ENCODE measurements around the gene ALDOB. TPM values are rescaled to one million over a fixed set of nuclear protein-coding genes. Genes with fewer than 3 reads are reported as not detected.

ALDOB gene
- total RNA-seq, 6 experiments from 2014 or later, result not detected

- peaks cover 13% of the 10 kb centered on the region for H3K36me3 Mint-ChIP-seq (ENCODE audit: low read depth)
- peaks cover 66% of the 10 kb centered on the region for H3K4me1 Mint-ChIP-seq (ENCODE audit: low read depth)
- H3K4me3 Mint-ChIP-seq, result no peak overlapping the region
- DNase-seq, result no peak
- H3K27ac Mint-ChIP-seq, result no peak overlapping the region
- H3K27me3 Mint-ChIP-seq (ENCODE audit: insufficient read depth), result no peaks in the 10 kb centered on the region; the same call in 1 of the 2 replicates
- 0 out of 2 replicates have a peak, but pooled peaks have one; percentile 14 for TF ChIP-seq CTCF (IDR thresholded peaks at IDR 0.05)
- H3K9me3 Mint-ChIP-seq, result no peaks in the 10 kb centered on the region
Observed at GRCh38 chr9:101478906-101479305, 43.3 kb upstream of the ALDOB start.

- H3K27me3 Mint-ChIP-seq (ENCODE audit: insufficient read depth), result no peaks in the 10 kb centered on the region; the same call in 1 of the 2 replicates
- peaks cover 17% of the 10 kb centered on the region for H3K36me3 Mint-ChIP-seq (ENCODE audit: low read depth)
- H3K9me3 Mint-ChIP-seq, result no peaks in the 10 kb centered on the region
- peaks cover 64% of the 10 kb centered on the region for H3K4me1 Mint-ChIP-seq (ENCODE audit: low read depth)
- H3K4me3 Mint-ChIP-seq, result no peak overlapping the region
- no peak for DNase-seq
- peak; percentile 40 for TF ChIP-seq CTCF (IDR thresholded peaks at IDR 0.05)
- no peak overlapping the region for H3K27ac Mint-ChIP-seq
Observed at GRCh38 chr9:101478444-101478843, 42.9 kb upstream of the ALDOB start.

DNA sequence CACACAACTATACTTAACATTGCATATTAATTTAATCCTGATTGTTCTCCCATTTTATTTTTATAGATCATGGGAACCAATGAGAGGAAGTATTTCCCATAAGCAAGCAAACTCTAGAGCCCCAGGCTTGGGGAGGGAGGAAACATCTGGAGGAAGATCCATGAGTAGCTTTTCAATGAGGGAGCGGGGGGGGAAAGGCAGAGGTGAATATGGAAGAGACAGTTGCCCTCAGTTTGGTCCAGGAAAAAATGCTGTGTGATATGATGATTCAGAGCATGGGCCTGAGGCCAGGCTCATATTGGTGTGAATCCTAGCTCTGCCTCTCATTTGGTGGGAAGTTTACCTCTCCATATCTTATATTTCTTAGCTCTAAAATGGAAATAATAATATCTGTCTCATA is 42.2 kb upstream of the ALDOB start:
- Mint-ChIP-seq H3K27me3 (ENCODE audit: insufficient read depth) (no peaks in the 10 kb centered on the region; the same call in 1 of the 2 replicates), H3K4me1 (ENCODE audit: low read depth) (peaks cover 59% of the 10 kb centered on the region), H3K36me3 (ENCODE audit: low read depth) (peaks cover 21% of the 10 kb centered on the region), H3K4me3 (no peak overlapping the region), H3K9me3 (no peaks in the 10 kb centered on the region), H3K27ac (no peak overlapping the region)
- peak; percentile 19 for DNase-seq
- no peak for TF ChIP-seq CTCF (IDR thresholded peaks at IDR 0.05)

DNA sequence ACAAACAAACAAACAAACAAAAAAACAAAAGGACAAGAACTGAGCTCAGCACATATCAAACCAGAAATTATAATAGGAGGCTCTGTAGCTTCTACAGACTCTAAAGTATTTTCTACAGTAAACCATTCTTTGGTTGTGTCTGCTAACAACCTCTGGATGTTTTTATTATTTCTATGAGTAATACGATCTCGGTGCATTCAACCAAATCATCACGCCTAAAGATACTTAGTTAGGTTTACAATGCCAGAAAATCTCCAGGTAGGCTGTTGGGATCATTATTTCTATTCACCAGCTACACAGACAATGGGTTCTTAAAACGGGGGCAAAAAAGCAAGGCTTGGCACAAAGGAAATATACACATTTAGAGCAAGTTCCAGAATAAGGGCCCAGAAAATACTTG is 41.6 kb upstream of the ALDOB start:
- peak overlapping the region; percentile 34 for H3K27ac Mint-ChIP-seq
- peaks cover 54% of the 10 kb centered on the region for H3K4me1 Mint-ChIP-seq (ENCODE audit: low read depth)
- peaks cover 26% of the 10 kb centered on the region for H3K36me3 Mint-ChIP-seq (ENCODE audit: low read depth)
- peak; percentile 35 for DNase-seq
- H3K27me3 Mint-ChIP-seq (ENCODE audit: insufficient read depth), result no peaks in the 10 kb centered on the region; the same call in none of the 2 replicates
- TF ChIP-seq CTCF (IDR thresholded peaks at IDR 0.05), result no peak
- H3K4me3 Mint-ChIP-seq, result no peak overlapping the region
- H3K9me3 Mint-ChIP-seq, result no peaks in the 10 kb centered on the region

DNA sequence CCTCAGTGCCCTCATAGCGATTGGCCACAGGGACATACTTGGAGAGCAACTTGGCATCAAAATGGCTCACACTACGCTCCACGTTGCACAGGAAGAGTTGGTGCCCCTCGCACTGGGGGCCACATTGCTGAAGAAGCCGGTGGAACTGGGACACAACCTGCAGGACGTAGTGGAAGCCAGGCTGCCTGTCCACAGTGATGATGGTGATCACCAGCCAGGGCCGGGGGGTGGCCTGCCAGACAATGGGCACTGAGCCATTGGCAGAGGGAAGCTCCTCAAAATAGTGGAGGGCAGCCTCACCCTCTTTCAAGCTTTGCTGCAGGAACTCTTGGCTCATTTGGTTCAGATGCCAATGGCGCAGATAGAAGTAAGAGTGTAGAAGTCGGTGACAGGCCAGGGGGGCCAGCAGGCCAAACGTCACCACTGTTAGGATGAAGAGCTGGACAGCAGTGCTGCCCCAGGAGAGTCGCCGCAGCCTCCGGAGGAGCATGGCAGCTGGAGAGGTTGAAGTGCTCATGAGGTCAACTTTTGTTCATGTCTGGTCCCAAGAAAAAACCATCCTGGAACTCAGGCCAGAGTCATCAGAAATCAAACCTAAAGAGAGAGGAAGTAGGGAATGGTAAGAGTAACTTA is 41.1 kb upstream of the ALDOB start:
- H3K27ac Mint-ChIP-seq, result peak overlapping the region; percentile 34
- H3K4me3 Mint-ChIP-seq, result no peak overlapping the region
- no peaks in the 10 kb centered on the region for H3K9me3 Mint-ChIP-seq
- H3K36me3 Mint-ChIP-seq (ENCODE audit: low read depth), result peaks cover 29% of the 10 kb centered on the region
- peaks cover 50% of the 10 kb centered on the region for H3K4me1 Mint-ChIP-seq (ENCODE audit: low read depth)
- DNase-seq, result no peak
- no peaks in the 10 kb centered on the region; the same call in none of the 2 replicates for H3K27me3 Mint-ChIP-seq (ENCODE audit: insufficient read depth)
- TF ChIP-seq CTCF (IDR thresholded peaks at IDR 0.05), result no peak

Data from HFFc6 (cell line).